H7 (cell line): ENCODE results near the gene FABP1. TPM values are rescaled to one million over a fixed set of nuclear protein-coding genes. Genes with fewer than 3 reads are reported as not detected.
A peak's percentile ranks its signal among the peaks of the same experiment; 100 is the strongest.

ENCODE experiments used
- DNase-seq: peaks from one replicate; pipeline ENCODE4 v3.0.0; 2012
- H3K27me3 ChIP-seq: 2 replicates; pipeline ENCODE4 v1.6.0; 2011; ENCODE audit warnings: mild to moderate bottlenecking, low read length; ENCODE audit not compliant: control insufficient read depth, insufficient read depth
- H3K36me3 ChIP-seq: replicated peaks from 2 replicates; pipeline ENCODE4 v1.5.1; 2011; ENCODE audit warnings: low read length; ENCODE audit not compliant: control insufficient read depth, insufficient read depth
- H3K4me3 ChIP-seq: 2 replicates; pipeline ENCODE4 v1.5.1; 2011; ENCODE audit warnings: low read depth, mild to moderate bottlenecking, control low read depth, low read length, moderate library complexity; ENCODE audit not compliant: insufficient read depth
- total RNA-seq: library from RNA; depleted of rRNA; stranded (reverse); fragments of >200 nt; shearing (Covaris generic); gene quantifications from 2 replicates; pipeline ENCODE4 v1.2.3, GENCODE V29; 2014; rRNA removed

Gene FABP1
- total RNA-seq, result not detected in 2 replicates

GRCh38 chr2:88127888-88128653 lies at the start of gene FABP1:
FABP1 (minus strand) TSS chr2:88128062; CDS start chr2:88128017, 45 bp downstream.
- H3K4me3 ChIP-seq, result no peak within 1 kb of the TSS
- H3K27me3 ChIP-seq, result no peaks in the 10 kb centered on the region
- DNase-seq, result no peak

GRCh38 chr2:88177556-88177955 lies 49.7 kb upstream of the FABP1 start:
- H3K36me3 ChIP-seq, result no peaks in the 10 kb centered on the region
- no peaks in the 10 kb centered on the region for H3K27me3 ChIP-seq
- DNase-seq, result no peak
- no peak overlapping the region for H3K4me3 ChIP-seq

More at GRCh38 chr2:88127888-88128653, at the start of gene FABP1:
- no peaks in the 10 kb centered on the region for H3K36me3 ChIP-seq

GRCh38 chr2:88176352-88176984 lies 48.6 kb upstream of the FABP1 start:
- H3K4me3 ChIP-seq, result no peak overlapping the region
- no peak for DNase-seq
- no peaks in the 10 kb centered on the region for H3K36me3 ChIP-seq
- H3K27me3 ChIP-seq, result no peaks in the 10 kb centered on the region

- no peaks in the 10 kb centered on the region for H3K27me3 ChIP-seq
- DNase-seq, result no peak
- no peak overlapping the region for H3K4me3 ChIP-seq
- H3K36me3 ChIP-seq, result no peaks in the 10 kb centered on the region
Observed at GRCh38 chr2:88172882-88173281, 45.0 kb upstream of the FABP1 start.

GRCh38 chr2:88171966-88172365 lies 44.1 kb upstream of the FABP1 start:
- Histone ChIP-seq H3K36me3 (no peaks in the 10 kb centered on the region), H3K4me3 (no peak overlapping the region), H3K27me3 (no peaks in the 10 kb centered on the region)
- DNase-seq, result no peak

- DNase-seq, result peak; percentile 83
- Histone ChIP-seq H3K4me3 (peak overlapping the region; percentile 67), H3K27me3 (no peaks in the 10 kb centered on the region), H3K36me3 (no peaks in the 10 kb centered on the region)
Observed at GRCh38 chr2:88170472-88170892, 42.6 kb upstream of the FABP1 start.

GRCh38 chr2:88168386-88168785 lies 40.5 kb upstream of the FABP1 start:
- DNase-seq, result no peak
- Histone ChIP-seq H3K27me3 (no peaks in the 10 kb centered on the region), H3K4me3 (no peak overlapping the region), H3K36me3 (no peaks in the 10 kb centered on the region)

GRCh38 chr2:88167740-88168139 lies 39.9 kb upstream of the FABP1 start:
- DNase-seq, result no peak
- H3K36me3 ChIP-seq, result no peaks in the 10 kb centered on the region
- H3K4me3 ChIP-seq, result no peak overlapping the region
- H3K27me3 ChIP-seq, result no peaks in the 10 kb centered on the region

- DNase-seq, result no peak
- H3K4me3 ChIP-seq, result no peak overlapping the region
- H3K36me3 ChIP-seq, result no peaks in the 10 kb centered on the region
- H3K27me3 ChIP-seq, result no peaks in the 10 kb centered on the region
Observed at GRCh38 chr2:88165332-88166003, 37.6 kb upstream of the FABP1 start.

GRCh38 chr2:88161446-88162244 lies 33.8 kb upstream of the FABP1 start:
- Histone ChIP-seq H3K27me3 (no peaks in the 10 kb centered on the region), H3K4me3 (no peak overlapping the region), H3K36me3 (no peaks in the 10 kb centered on the region)
- DNase-seq, result no peak

- DNase-seq, result no peak
- Histone ChIP-seq H3K4me3 (no peak overlapping the region), H3K36me3 (no peaks in the 10 kb centered on the region), H3K27me3 (no peaks in the 10 kb centered on the region)
Observed at GRCh38 chr2:88160517-88160916, 32.7 kb upstream of the FABP1 start.

- Histone ChIP-seq H3K36me3 (no peaks in the 10 kb centered on the region), H3K4me3 (no peak overlapping the region), H3K27me3 (no peaks in the 10 kb centered on the region)
- DNase-seq, result peak; percentile 74
Observed at GRCh38 chr2:88159955-88160415, 32.1 kb upstream of the FABP1 start.

- no peaks in the 10 kb centered on the region for H3K27me3 ChIP-seq
- no peak overlapping the region for H3K4me3 ChIP-seq
- DNase-seq, result no peak
- no peaks in the 10 kb centered on the region for H3K36me3 ChIP-seq
Observed at GRCh38 chr2:88159481-88159880, 31.6 kb upstream of the FABP1 start.

GRCh38 chr2:88148929-88149438 lies 21.1 kb upstream of the FABP1 start:
- Histone ChIP-seq H3K4me3 (no peak overlapping the region), H3K27me3 (no peaks in the 10 kb centered on the region), H3K36me3 (no peaks in the 10 kb centered on the region)
- DNase-seq, result no peak
